Activated naive CD4-positive, alpha-beta T cell treated with anti-CD3 and anti-CD28 coated beads, Interleukin-2, amount 10 ng/mL, durations not matched to agents 7 days and 5 days (primary cell): ENCODE data around the gene BACH2.

Experiments
- CTCF ChIA-PET: fragments of 350-600 bp; sonication (Branson Sonifier 250); formaldehyde crosslinking; loops from one replicate; lab custom pipeline; 2021; ENCODE audit warnings: antibody characterized with exemption; lab: Charles Lee
- DNase-seq: peaks from one replicate; pipeline ENCODE4 v3.0.0-alpha.2; 2020
- H3K27ac Mint-ChIP-seq: one replicate; pipeline ENCODE4 v1.8.0; 2021; ENCODE audit warnings: mild to moderate bottlenecking, moderate library complexity, mixed read lengths
- H3K27me3 Mint-ChIP-seq: one replicate; pipeline ENCODE4 v1.8.0; 2021; ENCODE audit warnings: mild to moderate bottlenecking, mixed read lengths
- H3K36me3 Mint-ChIP-seq: one replicate; pipeline ENCODE4 v1.8.0; 2021; ENCODE audit warnings: mixed read lengths
- H3K4me1 Mint-ChIP-seq: one replicate; pipeline ENCODE4 v1.8.0; 2021; ENCODE audit warnings: mixed read lengths
- H3K4me3 Mint-ChIP-seq: one replicate; pipeline ENCODE4 v1.8.0; 2021; ENCODE audit warnings: mild to moderate bottlenecking, moderate library complexity, mixed read lengths
- H3K9me3 Mint-ChIP-seq: one replicate; pipeline ENCODE4 v1.8.0; 2021; ENCODE audit warnings: mixed read lengths

The BACH2 gene

DNA sequence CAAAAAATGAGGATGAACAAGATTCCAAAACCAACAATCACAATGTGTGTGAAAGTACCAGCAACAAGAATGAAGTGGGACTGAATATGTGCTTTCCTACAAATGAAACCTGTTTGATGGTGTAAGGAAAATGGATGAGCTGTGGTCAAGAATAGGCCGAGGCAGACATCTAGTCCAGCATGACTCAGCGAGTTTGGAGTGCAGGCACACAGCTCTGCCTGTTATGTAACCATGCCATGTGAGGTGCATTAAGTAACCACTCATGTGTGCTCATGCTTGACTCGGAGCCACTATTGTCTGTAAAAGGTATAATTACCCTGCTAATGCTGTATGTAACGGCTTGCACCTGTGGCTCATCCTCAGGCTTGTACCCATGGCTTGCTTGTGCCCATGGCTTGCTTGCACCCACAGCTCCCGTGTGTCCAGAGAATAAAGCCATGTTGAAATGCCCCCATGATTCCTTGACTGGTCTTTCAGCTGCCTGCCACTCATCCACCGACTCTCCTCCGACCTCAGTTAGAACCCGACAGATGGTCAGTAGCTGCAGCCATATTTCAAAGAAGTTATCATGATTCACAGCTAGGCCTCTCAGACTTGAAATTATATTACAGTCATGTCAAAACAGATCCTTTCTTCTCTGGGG is 98.7 kb downstream of the BACH2 start:
- Mint-ChIP-seq H3K9me3 (peaks cover 26% of the 10 kb centered on the region), H3K36me3 (peaks cover 64% of the 10 kb centered on the region), H3K4me3 (no peak overlapping the region), H3K27me3 (no peaks in the 10 kb centered on the region), H3K4me1 (peaks cover 66% of the 10 kb centered on the region), H3K27ac (no peak overlapping the region)
- no peak for DNase-seq
- CTCF ChIA-PET: interaction anchor here (0.8 kb wide), 1 partner anchor 10 kb away, joined by 4 read pairs; no protein-coding TSS in a partner anchor

DNA sequence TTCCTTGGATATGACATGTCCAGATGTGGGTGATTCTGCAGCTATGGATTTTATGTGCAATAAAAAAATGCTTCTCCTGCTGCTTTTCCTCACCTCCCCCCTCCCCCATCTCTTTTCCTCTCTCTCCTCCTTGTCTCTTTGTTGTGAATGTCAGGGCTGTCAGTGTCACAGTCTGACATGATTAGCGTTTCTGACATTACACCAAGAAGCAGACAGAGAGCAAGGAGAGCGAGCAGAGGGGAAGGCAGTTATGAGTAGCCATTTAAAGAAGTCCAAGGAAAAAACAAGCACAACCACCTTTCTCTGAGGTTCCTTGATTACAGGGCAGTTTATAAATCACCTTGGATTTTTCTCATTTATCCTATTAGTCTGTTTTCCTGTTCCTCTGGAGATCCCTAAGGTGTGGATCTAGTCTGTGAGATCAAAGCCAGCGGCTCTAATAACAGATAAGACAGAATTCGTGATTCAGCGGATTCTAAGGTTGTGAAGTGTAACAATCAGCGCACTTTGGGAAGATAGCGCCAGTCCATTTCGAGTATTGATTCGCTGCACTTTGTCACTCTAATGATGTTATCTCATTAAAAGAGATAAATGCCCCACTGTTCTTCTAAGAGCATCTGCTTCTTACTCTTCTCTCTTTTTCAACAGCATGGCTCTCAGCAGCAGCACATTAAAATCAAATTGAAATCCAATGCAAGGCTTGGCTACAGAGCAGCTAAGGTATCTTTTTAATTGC is 101.4 kb downstream of the BACH2 start:
- Mint-ChIP-seq H3K27ac (no peak overlapping the region), H3K27me3 (no peaks in the 10 kb centered on the region), H3K4me1 (peaks cover 69% of the 10 kb centered on the region), H3K9me3 (peaks cover 25% of the 10 kb centered on the region), H3K4me3 (no peak overlapping the region), H3K36me3 (peaks cover 59% of the 10 kb centered on the region)
- CTCF ChIA-PET: interaction anchor here (1.2 to 1.4 kb wide), 2 partner anchors 23 to 255 kb away, joined by 3 to 6 read pairs; no protein-coding TSS in a partner anchor
- DNase-seq: no peak

DNA sequence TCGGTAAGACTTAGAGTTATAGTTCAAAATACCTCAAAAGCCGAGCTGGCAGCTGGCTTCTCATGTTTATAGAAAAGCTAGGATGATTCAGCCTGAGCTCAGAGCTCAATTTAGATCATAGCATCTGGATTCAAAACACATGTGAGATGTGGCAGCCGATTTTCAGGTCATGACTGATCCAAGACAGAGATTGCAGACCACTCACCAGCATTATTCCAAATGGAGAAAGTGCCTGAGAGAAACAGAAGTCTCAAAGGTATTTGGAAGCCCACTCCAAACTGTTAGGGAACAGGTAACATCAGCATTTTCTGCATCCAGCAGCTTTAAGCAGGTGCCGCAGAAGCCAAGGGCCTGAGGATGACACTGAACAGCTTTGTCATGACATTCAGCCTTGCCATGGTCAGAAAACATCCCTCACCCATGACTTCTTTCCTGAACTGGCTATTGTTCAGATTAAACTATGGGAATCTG is 102.2 kb downstream of the BACH2 start:
- CTCF ChIA-PET: interaction anchor here (1.2 to 1.4 kb wide), 2 partner anchors 24 to 254 kb away, joined by 3 to 6 read pairs; no protein-coding TSS in a partner anchor
- Mint-ChIP-seq H3K4me1 (peaks cover 72% of the 10 kb centered on the region), H3K27me3 (no peaks in the 10 kb centered on the region), H3K27ac (peak overlapping the region; percentile 62), H3K9me3 (peaks cover 23% of the 10 kb centered on the region), H3K4me3 (no peak overlapping the region), H3K36me3 (peaks cover 61% of the 10 kb centered on the region)
- no peak for DNase-seq

DNA sequence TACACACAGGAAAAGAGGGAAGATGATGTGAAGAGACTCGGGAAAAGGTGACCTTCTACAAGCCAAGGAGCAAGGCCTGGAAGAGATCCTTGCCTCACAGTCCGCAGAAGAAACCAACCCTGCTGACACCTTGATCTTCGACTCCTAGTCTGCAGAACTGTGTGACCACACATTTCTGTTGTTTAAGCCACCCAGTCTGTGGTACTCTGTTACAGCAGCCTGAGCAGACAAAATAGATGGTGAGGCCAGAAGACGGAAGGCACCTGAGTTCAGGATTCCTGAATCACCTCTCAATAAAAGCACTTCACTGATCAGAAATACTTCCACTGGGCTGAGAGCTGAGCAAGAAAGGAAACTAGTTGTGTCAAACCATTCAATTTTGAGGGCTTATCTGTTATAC is 103.3 kb downstream of the BACH2 start:
- CTCF ChIA-PET: no interaction called here
- no peak for DNase-seq
- Mint-ChIP-seq H3K4me1 (peaks cover 73% of the 10 kb centered on the region), H3K36me3 (peaks cover 55% of the 10 kb centered on the region), H3K27me3 (no peaks in the 10 kb centered on the region), H3K27ac (peak overlapping the region; percentile 84), H3K4me3 (no peak overlapping the region), H3K9me3 (peaks cover 13% of the 10 kb centered on the region)

DNA sequence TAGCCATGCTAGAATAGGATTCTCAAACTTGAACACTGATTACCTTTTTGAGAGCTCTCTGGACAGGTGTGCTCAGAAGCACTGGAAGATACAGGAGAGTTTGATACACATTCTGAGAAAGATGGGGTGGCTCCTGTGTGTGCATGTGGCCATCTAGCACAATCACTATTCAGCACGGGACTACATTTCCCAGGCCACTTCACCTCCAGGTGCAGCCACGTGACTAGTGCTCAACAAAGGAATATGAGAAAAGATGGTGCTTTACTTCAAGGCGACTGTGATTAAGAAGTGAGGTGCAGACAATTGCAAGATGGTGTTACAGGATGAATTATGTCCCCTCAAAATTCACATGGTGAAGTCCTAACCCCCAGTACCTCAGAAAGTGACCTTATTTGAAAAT is 103.8 kb downstream of the BACH2 start:
- no peak overlapping the region for H3K4me3 Mint-ChIP-seq
- H3K4me1 Mint-ChIP-seq: peaks cover 74% of the 10 kb centered on the region
- H3K36me3 Mint-ChIP-seq: peaks cover 50% of the 10 kb centered on the region
- no peak for DNase-seq
- CTCF ChIA-PET: no interaction called here
- H3K27me3 Mint-ChIP-seq: no peaks in the 10 kb centered on the region
- peaks cover 8% of the 10 kb centered on the region for H3K9me3 Mint-ChIP-seq
- H3K27ac Mint-ChIP-seq: peak overlapping the region; percentile 84

DNA sequence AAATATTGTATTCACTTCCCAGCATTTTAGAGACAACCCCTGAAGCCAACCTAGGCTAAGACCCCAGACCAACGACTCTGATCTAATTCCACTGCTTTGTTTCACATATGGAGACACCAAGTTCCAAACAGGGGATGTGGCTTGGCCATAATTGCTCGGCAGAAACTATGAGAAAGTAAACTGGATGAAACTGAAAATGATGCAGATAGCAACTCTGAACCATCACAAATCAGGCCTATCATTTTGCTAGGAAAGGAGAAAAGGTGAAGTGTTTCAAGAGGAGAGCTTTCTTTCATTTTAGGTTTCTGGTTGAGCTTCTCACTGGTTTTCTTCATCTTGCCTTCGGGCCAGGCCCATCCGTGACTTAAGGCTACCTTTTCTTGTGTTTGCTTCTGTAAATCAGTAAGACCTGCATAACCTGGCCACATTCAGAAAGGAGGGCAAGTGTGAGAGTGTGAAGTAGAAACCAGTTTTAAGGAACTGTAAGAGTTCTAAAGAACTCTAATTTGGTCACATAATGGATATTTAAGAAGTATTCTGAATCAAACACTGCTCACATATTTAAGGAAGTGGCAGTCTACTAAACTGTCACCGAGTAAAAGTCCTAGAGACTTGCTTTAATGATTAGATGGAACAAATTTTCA is 105.8 kb downstream of the BACH2 start:
- Mint-ChIP-seq H3K4me3 (peak overlapping the region; percentile 21), H3K9me3 (no peaks in the 10 kb centered on the region), H3K27ac (peak overlapping the region; percentile 88), H3K27me3 (no peaks in the 10 kb centered on the region), H3K36me3 (peaks cover 37% of the 10 kb centered on the region), H3K4me1 (peaks cover 91% of the 10 kb centered on the region)
- CTCF ChIA-PET: interaction anchor here (0.9 to 1.5 kb wide), 4 partner anchors 10 to 30 kb away, joined by 3 to 7 read pairs (median 4); no protein-coding TSS in a partner anchor
- peak; percentile 44 for DNase-seq

DNA sequence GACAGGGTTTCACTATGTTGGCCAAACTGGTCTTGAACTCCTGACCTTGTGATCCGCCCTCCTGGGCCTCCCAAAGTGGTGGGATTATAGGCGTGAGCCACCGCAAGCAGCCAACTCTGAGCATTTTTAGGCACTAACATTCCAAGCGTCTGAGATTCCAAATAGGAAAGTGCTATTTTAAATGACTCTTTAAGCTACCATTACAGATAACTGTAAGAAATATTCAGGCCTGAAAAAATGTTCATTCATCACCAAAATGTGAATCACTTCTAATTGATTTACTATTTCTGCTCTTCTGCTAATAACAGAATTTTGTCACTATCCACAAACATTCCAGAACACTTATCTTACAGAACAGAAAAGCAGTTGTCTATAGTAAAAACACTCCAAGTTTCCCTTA is 106.5 kb downstream of the BACH2 start:
- DNase-seq: no peak
- peak overlapping the region; percentile 88 for H3K27ac Mint-ChIP-seq
- H3K9me3 Mint-ChIP-seq: no peaks in the 10 kb centered on the region
- CTCF ChIA-PET: interaction anchor here (1.3 to 1.5 kb wide), 2 partner anchors 12 to 14 kb away, joined by 4 to 7 read pairs; no protein-coding TSS in a partner anchor
- H3K4me1 Mint-ChIP-seq: peaks cover 89% of the 10 kb centered on the region
- no peaks in the 10 kb centered on the region for H3K27me3 Mint-ChIP-seq
- peaks cover 36% of the 10 kb centered on the region for H3K36me3 Mint-ChIP-seq
- H3K4me3 Mint-ChIP-seq: no peak overlapping the region

DNA sequence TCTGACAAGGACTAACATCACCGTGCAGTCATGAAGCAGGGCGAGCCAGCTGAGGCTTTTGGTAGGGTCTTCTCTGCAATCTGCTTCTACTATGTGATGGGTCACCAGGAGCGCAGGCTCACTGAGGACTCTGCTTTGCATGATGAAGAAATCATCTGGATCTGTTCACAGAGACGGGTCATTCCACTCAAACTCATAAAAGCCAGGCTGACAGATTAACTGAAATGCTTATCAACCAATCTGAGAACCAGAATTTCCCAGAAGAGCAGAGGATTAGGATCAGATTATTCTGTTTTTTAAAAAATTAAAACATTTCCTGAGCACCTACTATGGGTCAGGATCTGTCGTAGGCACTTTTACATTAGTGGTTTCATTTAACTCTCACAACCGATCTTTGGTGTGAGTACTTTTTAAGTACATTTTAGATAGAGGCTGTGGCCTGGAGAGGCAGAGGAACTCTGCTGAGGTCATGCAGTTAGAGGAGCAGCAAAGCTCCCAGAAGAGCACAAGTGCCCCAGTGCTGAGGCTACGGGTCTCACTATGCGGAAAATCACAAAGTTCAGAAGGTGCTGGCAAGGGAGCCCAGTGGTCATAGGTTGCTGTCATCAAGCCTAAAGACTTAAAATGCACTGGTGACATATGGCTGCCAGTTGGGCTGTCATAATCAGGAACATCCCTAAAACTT is 109.1 kb downstream of the BACH2 start:
- Mint-ChIP-seq H3K27me3 (no peaks in the 10 kb centered on the region), H3K36me3 (peaks cover 34% of the 10 kb centered on the region), H3K4me1 (peaks cover 90% of the 10 kb centered on the region), H3K4me3 (peak overlapping the region; percentile 76), H3K9me3 (no peaks in the 10 kb centered on the region), H3K27ac (peak overlapping the region; percentile 98)
- peak; percentile 46 for DNase-seq
- CTCF ChIA-PET: interaction anchor here (1.3 to 1.7 kb wide), 3 partner anchors 10 to 28 kb away, joined by 3 to 11 read pairs (median 4); no protein-coding TSS in a partner anchor

DNA sequence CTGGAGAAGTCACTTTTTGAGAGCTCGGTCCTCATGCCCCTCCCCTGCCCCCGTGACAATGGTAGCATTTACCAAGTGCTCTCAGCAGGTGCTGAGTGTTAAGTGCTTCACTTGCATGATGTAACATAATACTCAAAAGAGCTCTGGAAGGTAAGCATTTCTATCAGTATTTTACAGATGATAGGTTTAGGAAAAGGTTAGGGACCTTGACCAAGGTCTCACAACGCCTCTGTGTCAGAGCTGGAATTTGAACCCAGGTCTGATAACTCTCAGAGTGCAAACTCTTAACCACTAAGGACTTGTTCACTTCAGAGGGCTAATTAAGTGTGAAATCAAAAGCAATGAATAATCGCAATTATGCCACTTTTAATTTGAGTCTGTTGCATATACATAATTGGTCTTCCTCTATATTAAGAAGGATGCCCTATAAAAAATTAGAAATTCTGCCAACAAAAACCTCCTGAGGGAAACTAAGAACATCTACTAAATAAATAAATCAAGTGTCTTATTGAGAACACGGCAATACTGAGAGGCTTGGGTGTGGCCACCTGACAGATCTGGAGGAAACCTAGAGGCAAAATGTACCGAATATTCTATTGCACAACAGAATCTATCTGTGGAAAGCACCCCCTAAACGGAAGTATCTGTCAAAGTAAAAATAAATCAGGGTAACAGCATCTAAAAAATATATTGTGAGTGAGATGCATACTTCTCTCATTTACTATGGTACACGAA is 109.8 kb downstream of the BACH2 start:
- Mint-ChIP-seq H3K36me3 (peaks cover 38% of the 10 kb centered on the region), H3K27ac (peak overlapping the region; percentile 98), H3K27me3 (no peaks in the 10 kb centered on the region), H3K4me1 (peaks cover 91% of the 10 kb centered on the region), H3K4me3 (peak overlapping the region; percentile 76), H3K9me3 (no peaks in the 10 kb centered on the region)
- peak; percentile 51 for DNase-seq
- CTCF ChIA-PET: interaction anchor here (0.5 to 1.4 kb wide), 3 partner anchors 9 to 833 kb away, joined by 3 to 5 read pairs (median 3); no protein-coding TSS in a partner anchor

DNA sequence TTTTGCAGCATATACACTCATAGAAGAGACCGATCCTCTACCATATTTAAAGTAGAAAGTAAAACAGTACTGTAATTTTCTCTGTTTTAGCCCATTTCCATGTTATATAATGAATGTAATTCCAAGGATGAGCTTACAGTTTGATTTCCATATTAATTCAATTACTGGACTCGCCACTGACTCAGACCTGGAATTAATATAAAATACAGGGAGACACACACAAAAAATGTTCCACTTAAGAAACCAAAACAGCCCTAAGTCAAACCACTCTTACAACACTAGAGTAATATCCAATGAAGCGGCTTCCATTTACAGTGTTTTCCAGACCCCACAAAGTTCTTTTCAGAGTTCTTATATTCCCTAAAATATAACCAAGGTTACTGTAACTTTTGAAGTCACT is 110.6 kb downstream of the BACH2 start:
- CTCF ChIA-PET: interaction anchor here (1.4 kb wide), 1 partner anchor 8 kb away, joined by 5 read pairs; no protein-coding TSS in a partner anchor
- Mint-ChIP-seq H3K27me3 (no peaks in the 10 kb centered on the region), H3K4me1 (peaks cover 91% of the 10 kb centered on the region), H3K27ac (peak overlapping the region; percentile 98), H3K4me3 (peak overlapping the region; percentile 76), H3K36me3 (peaks cover 40% of the 10 kb centered on the region), H3K9me3 (no peaks in the 10 kb centered on the region)
- no peak for DNase-seq

DNA sequence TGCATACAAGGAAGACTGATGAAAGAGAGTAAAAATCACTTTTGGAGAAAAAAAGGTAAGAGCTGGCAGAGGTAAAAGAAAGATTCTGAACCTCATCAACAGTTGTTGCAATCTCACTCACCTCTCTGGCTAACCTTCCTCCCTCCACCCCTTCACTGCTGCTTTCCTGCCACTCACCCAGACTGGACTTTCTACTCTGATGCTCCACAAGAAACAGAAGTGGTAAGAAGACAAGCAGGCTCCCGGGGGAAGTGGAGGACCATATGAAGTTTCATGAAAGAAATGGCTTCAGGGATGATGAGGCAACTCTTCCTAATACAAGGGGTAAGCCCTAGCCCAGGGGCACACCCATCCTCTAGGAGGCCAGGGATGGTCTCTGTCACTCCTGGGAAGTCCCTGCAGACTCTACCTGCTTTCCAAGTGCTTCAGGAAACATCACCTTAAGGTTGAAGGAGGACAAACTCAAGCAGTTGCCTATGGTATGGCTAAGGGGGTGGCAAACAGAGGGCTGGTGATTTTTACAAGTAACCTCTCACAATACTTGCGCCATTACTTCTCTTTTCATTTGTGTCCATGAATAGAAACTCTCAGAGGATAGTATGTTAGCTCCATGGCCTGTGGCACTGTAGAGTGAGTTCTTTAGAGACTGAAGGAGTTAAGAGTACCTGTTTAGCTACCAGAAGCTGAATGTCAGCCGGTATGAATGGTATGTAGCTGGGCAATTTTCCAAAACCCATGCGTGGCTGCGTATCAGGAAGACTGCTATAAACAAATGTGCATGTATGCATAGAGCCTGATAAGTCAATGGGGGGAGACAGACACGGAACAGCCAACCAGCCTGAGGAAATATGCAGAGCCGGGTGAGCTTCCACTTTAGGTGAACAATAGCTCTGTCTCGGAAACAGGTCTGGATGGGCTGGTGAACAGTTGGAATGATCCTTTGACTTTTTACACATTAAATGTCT is 112.0 kb downstream of the BACH2 start:
- Mint-ChIP-seq H3K9me3 (peaks cover 2% of the 10 kb centered on the region), H3K4me1 (peaks cover 82% of the 10 kb centered on the region), H3K27ac (peak overlapping the region; percentile 63), H3K36me3 (peaks cover 37% of the 10 kb centered on the region), H3K27me3 (no peaks in the 10 kb centered on the region), H3K4me3 (no peak overlapping the region)
- CTCF ChIA-PET: interaction anchor here (0.8 to 2.1 kb wide), 8 partner anchors 13 to 244 kb away, joined by 3 to 7 read pairs (median 4); no protein-coding TSS in a partner anchor
- no peak for DNase-seq
